GM23338 (cell line): ENCODE data around the gene TEX35. TPM values are rescaled to one million over a fixed set of nuclear protein-coding genes. Genes with fewer than 3 reads are reported as not detected.

ENCODE experiments used
- ATAC-seq: fragments of 200-7000 bp; cut with Tn5 transposase; 3 replicates; pipeline ENCODE4 v1.9.1; 2020
- DNase-seq: peaks from one replicate; pipeline ENCODE4 v3.0.0-alpha.2; 2015; ENCODE audit warnings: low spot score
- H2AFZ ChIP-seq: fragments of 200-600 bp; sonication (generic); 2 replicates; pipeline ENCODE4 v1.8.0; 2016; ENCODE audit warnings: antibody characterized with exemption, mild to moderate bottlenecking, moderate library complexity
- H3F3A ChIP-seq: fragments of 200-600 bp; sonication (generic); replicated peaks from 2 replicates; pipeline ENCODE4 v1.8.0; 2017; ENCODE audit warnings: antibody characterized with exemption, mixed run types, low read depth
- H3K27ac ChIP-seq: fragments of 200-600 bp; sonication (generic); 2 replicates; pipeline ENCODE4 v1.6.1; 2016; ENCODE audit warnings: low read depth
- H3K27me3 ChIP-seq: fragments of 200-600 bp; sonication (generic); 2 replicates; pipeline ENCODE4 v1.8.0; 2016; ENCODE audit warnings: mild to moderate bottlenecking, mixed run types, moderate library complexity; ENCODE audit not compliant: insufficient read depth
- H3K36me3 ChIP-seq: fragments of 200-600 bp; sonication (generic); 2 replicates; pipeline ENCODE4 v1.8.0; 2016; ENCODE audit warnings: mild to moderate bottlenecking; ENCODE audit not compliant: insufficient read depth
- H3K4me1 ChIP-seq: fragments of 200-600 bp; sonication (generic); 2 replicates; pipeline ENCODE4 v1.8.0; 2016; ENCODE audit warnings: mild to moderate bottlenecking, moderate library complexity; ENCODE audit not compliant: insufficient read depth
- H3K4me2 ChIP-seq: fragments of 200-600 bp; sonication (generic); 2 replicates; pipeline ENCODE4 v1.7.1; 2017; ENCODE audit warnings: mixed run types
- H3K4me3 ChIP-seq: fragments of 200-600 bp; sonication (generic); 2 replicates; pipeline ENCODE4 v1.6.1; 2016; ENCODE audit warnings: mixed run types
- H3K79me2 ChIP-seq: fragments of 200-600 bp; sonication (generic); replicated peaks from 2 replicates; pipeline ENCODE4 v1.8.0; 2017; ENCODE audit warnings: mild to moderate bottlenecking; ENCODE audit not compliant: insufficient read depth
- H3K9me2 ChIP-seq: fragments of 200-600 bp; sonication (generic); 2 replicates; pipeline ENCODE4 v1.8.0; 2017; ENCODE audit not compliant: insufficient read depth
- H4K20me1 ChIP-seq: fragments of 200-600 bp; sonication (generic); replicated peaks from 2 replicates; pipeline ENCODE4 v1.8.0; 2017; ENCODE audit warnings: mild to moderate bottlenecking; ENCODE audit not compliant: insufficient read depth
- H3K27ac Mint-ChIP-seq: 2 replicates; pipeline ENCODE4 v1.8.0; 2020; ENCODE audit warnings: inconsistent platforms, mild to moderate bottlenecking, moderate library complexity, mixed read lengths
- H3K27me3 Mint-ChIP-seq: 3 replicates; pipeline ENCODE4 v1.8.0; 2022; ENCODE audit warnings: low read depth, mild to moderate bottlenecking, moderate library complexity, mixed read lengths, inconsistent platforms; ENCODE audit not compliant: insufficient read depth, poor library complexity
- H3K36me3 Mint-ChIP-seq: 3 replicates; pipeline ENCODE4 v1.8.0; 2021; ENCODE audit warnings: low read depth, mild to moderate bottlenecking, inconsistent platforms, moderate library complexity, mixed read lengths
- H3K4me1 Mint-ChIP-seq: 3 replicates; pipeline ENCODE4 v1.8.0; 2020; ENCODE audit warnings: mild to moderate bottlenecking, inconsistent platforms, mixed read lengths
- H3K4me3 Mint-ChIP-seq: 3 replicates; pipeline ENCODE4 v1.8.0; 2021; ENCODE audit warnings: moderate library complexity, mild to moderate bottlenecking, inconsistent platforms, mixed read lengths
- H3K9me3 Mint-ChIP-seq: 3 replicates; pipeline ENCODE4 v1.8.0; 2020; ENCODE audit warnings: moderate library complexity, mild to moderate bottlenecking, inconsistent platforms, mixed read lengths
- CREB1 ChIP-seq: fragments of 250-450 bp; sonication (Bioruptor Pico); IDR thresholded peaks from 2 replicates; pipeline ENCODE4 v1.5.0; 2020; ENCODE audit warnings: low read depth, mild to moderate bottlenecking, moderate library complexity
- EZH2phosphoT487 ChIP-seq: fragments of 200-600 bp; sonication (generic); IDR thresholded peaks from one replicate; pipeline ENCODE4 v1.8.1; 2018; ENCODE audit warnings: antibody characterized with exemption; ENCODE audit not compliant: unreplicated experiment
- JUNB ChIP-seq: IDR thresholded peaks from one replicate; pipeline ENCODE4 v1.6.1; 2016; ENCODE audit warnings: antibody characterized with exemption; ENCODE audit not compliant: unreplicated experiment
- NANOG ChIP-seq: IDR thresholded peaks from 2 replicates; pipeline ENCODE4 v1.6.1; 2016; ENCODE audit warnings: antibody characterized with exemption, borderline replicate concordance
- STAT1 ChIP-seq: IDR thresholded peaks from one replicate; pipeline ENCODE4 v1.6.1; 2016; ENCODE audit warnings: antibody characterized with exemption; ENCODE audit not compliant: unreplicated experiment
- ZNF114 ChIP-seq: fragments of 250-450 bp; sonication (Bioruptor Pico); IDR thresholded peaks from 2 replicates; pipeline ENCODE4 v1.5.0; 2020; ENCODE audit warnings: mild to moderate bottlenecking, moderate library complexity
- ZNF331 ChIP-seq: fragments of 250-450 bp; sonication (Bioruptor Pico); IDR thresholded peaks from 2 replicates; pipeline ENCODE4 v1.5.0; 2020; ENCODE audit warnings: low read depth, mild to moderate bottlenecking, moderate library complexity
- polyA plus RNA-seq: library from polyadenylated mRNA; unstranded; fragments of >200 nt; fragmentation: Nextera tagmentation; extraction: Ambion mirVana; gene quantifications from 2 replicates; pipeline ENCODE4 v1.2.1, GENCODE V29; 2016
- total RNA-seq: library from RNA; depleted of rRNA; stranded (reverse); fragments of >200 nt; shearing (Covaris generic); gene quantifications from 2 replicates; pipeline ENCODE4 v1.2.3, GENCODE V29; 2014
- TF ChIP-seq, protein P1 (sequence below), 2 experiments: fragments of 200-600 bp in 1 of 2; sonication (generic) in 1 of 2; conservative IDR thresholded peaks; 2 replicates each; pipeline versions ENCODE4 v1.5.1 to v1.6.1; 2016 to 2017; ENCODE audit warnings: antibody characterized with exemption in 2 of 2, low read depth in 2 of 2, mild to moderate bottlenecking in 2 of 2, moderate library complexity in 1 of 2
- TF ChIP-seq, protein P2 (sequence below): IDR thresholded peaks from one replicate; pipeline ENCODE4 v1.6.1; 2018; ENCODE audit warnings: antibody characterized with exemption; ENCODE audit not compliant: unreplicated experiment
- TF ChIP-seq, protein P3 (sequence below): IDR thresholded peaks from 2 replicates; pipeline ENCODE4 v1.6.1; 2016; ENCODE audit warnings: antibody characterized with exemption
- TF ChIP-seq, protein P4 (sequence below): fragments of 250-450 bp; sonication (Bioruptor Pico); IDR thresholded peaks from 2 replicates; pipeline ENCODE4 v1.5.0; 2020; ENCODE audit warnings: mild to moderate bottlenecking, moderate library complexity

Gene TEX35
- total and polyA plus RNA-seq, 2 experiments from 2014 or later = not detected

DNA sequence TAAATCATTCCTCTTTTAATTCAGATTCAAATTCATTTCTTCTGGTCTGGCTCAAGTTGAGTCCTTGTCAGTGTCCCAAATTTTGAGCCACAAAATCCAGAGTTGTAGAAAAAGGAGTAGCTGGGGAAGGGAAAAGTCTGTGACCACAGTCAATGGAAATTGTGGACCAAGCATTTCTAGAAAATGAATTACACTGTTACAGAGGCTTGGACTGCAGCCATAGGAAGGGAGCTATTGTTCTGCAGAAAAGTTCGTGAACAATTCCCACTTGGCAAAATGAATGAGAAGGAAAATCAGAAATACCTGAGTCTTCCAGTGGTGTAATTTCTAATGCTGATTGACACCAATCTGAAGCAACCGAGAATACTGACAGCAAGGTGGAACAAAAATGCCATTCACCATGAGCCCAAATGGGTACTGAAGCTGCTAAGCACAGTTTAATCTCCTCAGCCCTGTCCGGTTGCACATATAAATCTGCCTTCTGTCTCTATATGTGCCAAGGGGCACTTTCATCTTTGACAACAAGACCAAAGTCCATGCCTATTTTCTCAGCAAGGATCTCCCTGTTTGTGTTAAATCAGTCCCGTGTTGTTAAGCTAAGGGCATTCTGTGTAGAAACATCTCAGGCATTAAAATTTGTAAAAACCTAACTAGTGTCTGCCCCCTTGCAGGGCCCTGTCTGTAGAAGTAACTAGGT is 51.3 kb downstream of the TEX35 start:
- H3K79me2 ChIP-seq = no peaks in the 10 kb centered on the region
- no peaks in the 10 kb centered on the region for H3K4me1 ChIP-seq
- Mint-ChIP-seq H3K9me3 (peaks cover 2% of the 10 kb centered on the region; the same call in 2 of the 3 replicates), H3K4me1 (peaks cover 8% of the 10 kb centered on the region; the same call in 2 of the 3 replicates), H3K27me3 (peaks cover 3% of the 10 kb centered on the region), H3K4me3 (no peak overlapping the region), H3K36me3 (peaks cover 11% of the 10 kb centered on the region; the same call in 2 of the 3 replicates), H3K27ac (no peak overlapping the region)
- DNase-seq = no peak
- H3K27ac ChIP-seq = no peak overlapping the region
- H3K4me3 ChIP-seq = no peak overlapping the region
- no peak overlapping the region for H3K4me2 ChIP-seq
- H4K20me1 ChIP-seq = no peaks in the 10 kb centered on the region
- no peaks in the 10 kb centered on the region for H3K9me2 ChIP-seq
- ATAC-seq = no peak
- H3F3A ChIP-seq = no peaks in the 10 kb centered on the region
- no peaks in the 10 kb centered on the region for H3K27me3 ChIP-seq
- TF ChIP-seq NANOG (no peak), ZNF114 (CRISPR knock-in tag) (no peak), EZH2phosphoT487 (no peak), CREB1 (CRISPR knock-in tag) (no peak), STAT1 (no peak), JUNB (no peak), ZNF331 (no peak)
- TF ChIP-seq, protein P1, sequence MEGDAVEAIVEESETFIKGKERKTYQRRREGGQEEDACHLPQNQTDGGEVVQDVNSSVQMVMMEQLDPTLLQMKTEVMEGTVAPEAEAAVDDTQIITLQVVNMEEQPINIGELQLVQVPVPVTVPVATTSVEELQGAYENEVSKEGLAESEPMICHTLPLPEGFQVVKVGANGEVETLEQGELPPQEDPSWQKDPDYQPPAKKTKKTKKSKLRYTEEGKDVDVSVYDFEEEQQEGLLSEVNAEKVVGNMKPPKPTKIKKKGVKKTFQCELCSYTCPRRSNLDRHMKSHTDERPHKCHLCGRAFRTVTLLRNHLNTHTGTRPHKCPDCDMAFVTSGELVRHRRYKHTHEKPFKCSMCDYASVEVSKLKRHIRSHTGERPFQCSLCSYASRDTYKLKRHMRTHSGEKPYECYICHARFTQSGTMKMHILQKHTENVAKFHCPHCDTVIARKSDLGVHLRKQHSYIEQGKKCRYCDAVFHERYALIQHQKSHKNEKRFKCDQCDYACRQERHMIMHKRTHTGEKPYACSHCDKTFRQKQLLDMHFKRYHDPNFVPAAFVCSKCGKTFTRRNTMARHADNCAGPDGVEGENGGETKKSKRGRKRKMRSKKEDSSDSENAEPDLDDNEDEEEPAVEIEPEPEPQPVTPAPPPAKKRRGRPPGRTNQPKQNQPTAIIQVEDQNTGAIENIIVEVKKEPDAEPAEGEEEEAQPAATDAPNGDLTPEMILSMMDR (conservative IDR thresholded peaks at IDR 0.05; ENCODE audit: low read depth in 2 of 2) = no peak
- TF ChIP-seq, protein P2, sequence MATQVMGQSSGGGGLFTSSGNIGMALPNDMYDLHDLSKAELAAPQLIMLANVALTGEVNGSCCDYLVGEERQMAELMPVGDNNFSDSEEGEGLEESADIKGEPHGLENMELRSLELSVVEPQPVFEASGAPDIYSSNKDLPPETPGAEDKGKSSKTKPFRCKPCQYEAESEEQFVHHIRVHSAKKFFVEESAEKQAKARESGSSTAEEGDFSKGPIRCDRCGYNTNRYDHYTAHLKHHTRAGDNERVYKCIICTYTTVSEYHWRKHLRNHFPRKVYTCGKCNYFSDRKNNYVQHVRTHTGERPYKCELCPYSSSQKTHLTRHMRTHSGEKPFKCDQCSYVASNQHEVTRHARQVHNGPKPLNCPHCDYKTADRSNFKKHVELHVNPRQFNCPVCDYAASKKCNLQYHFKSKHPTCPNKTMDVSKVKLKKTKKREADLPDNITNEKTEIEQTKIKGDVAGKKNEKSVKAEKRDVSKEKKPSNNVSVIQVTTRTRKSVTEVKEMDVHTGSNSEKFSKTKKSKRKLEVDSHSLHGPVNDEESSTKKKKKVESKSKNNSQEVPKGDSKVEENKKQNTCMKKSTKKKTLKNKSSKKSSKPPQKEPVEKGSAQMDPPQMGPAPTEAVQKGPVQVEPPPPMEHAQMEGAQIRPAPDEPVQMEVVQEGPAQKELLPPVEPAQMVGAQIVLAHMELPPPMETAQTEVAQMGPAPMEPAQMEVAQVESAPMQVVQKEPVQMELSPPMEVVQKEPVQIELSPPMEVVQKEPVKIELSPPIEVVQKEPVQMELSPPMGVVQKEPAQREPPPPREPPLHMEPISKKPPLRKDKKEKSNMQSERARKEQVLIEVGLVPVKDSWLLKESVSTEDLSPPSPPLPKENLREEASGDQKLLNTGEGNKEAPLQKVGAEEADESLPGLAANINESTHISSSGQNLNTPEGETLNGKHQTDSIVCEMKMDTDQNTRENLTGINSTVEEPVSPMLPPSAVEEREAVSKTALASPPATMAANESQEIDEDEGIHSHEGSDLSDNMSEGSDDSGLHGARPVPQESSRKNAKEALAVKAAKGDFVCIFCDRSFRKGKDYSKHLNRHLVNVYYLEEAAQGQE = no peak
- TF ChIP-seq, protein P3, sequence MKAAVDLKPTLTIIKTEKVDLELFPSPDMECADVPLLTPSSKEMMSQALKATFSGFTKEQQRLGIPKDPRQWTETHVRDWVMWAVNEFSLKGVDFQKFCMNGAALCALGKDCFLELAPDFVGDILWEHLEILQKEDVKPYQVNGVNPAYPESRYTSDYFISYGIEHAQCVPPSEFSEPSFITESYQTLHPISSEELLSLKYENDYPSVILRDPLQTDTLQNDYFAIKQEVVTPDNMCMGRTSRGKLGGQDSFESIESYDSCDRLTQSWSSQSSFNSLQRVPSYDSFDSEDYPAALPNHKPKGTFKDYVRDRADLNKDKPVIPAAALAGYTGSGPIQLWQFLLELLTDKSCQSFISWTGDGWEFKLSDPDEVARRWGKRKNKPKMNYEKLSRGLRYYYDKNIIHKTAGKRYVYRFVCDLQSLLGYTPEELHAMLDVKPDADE = no peak
- TF ChIP-seq, protein P4, sequence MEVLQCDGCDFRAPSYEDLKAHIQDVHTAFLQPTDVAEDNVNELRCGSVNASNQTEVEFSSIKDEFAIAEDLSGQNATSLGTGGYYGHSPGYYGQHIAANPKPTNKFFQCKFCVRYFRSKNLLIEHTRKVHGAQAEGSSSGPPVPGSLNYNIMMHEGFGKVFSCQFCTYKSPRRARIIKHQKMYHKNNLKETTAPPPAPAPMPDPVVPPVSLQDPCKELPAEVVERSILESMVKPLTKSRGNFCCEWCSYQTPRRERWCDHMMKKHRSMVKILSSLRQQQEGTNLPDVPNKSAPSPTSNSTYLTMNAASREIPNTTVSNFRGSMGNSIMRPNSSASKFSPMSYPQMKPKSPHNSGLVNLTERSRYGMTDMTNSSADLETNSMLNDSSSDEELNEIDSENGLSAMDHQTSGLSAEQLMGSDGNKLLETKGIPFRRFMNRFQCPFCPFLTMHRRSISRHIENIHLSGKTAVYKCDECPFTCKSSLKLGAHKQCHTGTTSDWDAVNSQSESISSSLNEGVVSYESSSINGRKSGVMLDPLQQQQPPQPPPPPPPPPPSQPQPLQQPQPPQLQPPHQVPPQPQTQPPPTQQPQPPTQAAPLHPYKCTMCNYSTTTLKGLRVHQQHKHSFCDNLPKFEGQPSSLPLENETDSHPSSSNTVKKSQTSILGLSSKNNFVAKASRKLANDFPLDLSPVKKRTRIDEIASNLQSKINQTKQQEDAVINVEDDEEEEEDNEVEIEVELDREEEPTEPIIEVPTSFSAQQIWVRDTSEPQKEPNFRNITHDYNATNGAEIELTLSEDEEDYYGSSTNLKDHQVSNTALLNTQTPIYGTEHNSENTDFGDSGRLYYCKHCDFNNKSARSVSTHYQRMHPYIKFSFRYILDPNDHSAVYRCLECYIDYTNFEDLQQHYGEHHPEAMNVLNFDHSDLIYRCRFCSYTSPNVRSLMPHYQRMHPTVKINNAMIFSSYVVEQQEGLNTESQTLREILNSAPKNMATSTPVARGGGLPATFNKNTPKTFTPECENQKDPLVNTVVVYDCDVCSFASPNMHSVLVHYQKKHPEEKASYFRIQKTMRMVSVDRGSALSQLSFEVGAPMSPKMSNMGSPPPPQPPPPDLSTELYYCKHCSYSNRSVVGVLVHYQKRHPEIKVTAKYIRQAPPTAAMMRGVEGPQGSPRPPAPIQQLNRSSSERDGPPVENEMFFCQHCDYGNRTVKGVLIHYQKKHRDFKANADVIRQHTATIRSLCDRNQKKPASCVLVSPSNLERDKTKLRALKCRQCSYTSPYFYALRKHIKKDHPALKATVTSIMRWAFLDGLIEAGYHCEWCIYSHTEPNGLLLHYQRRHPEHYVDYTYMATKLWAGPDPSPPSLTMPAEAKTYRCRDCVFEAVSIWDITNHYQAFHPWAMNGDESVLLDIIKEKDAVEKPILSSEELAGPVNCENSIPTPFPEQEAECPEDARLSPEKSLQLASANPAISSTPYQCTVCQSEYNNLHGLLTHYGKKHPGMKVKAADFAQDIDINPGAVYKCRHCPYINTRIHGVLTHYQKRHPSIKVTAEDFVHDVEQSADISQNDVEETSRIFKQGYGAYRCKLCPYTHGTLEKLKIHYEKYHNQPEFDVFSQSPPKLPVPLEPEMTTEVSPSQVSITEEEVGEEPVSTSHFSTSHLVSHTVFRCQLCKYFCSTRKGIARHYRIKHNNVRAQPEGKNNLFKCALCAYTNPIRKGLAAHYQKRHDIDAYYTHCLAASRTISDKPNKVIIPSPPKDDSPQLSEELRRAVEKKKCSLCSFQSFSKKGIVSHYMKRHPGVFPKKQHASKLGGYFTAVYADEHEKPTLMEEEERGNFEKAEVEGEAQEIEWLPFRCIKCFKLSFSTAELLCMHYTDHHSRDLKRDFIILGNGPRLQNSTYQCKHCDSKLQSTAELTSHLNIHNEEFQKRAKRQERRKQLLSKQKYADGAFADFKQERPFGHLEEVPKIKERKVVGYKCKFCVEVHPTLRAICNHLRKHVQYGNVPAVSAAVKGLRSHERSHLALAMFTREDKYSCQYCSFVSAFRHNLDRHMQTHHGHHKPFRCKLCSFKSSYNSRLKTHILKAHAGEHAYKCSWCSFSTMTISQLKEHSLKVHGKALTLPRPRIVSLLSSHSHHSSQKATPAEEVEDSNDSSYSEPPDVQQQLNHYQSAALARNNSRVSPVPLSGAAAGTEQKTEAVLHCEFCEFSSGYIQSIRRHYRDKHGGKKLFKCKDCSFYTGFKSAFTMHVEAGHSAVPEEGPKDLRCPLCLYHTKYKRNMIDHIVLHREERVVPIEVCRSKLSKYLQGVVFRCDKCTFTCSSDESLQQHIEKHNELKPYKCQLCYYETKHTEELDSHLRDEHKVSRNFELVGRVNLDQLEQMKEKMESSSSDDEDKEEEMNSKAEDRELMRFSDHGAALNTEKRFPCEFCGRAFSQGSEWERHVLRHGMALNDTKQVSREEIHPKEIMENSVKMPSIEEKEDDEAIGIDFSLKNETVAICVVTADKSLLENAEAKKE (CRISPR knock-in tag) = no peak
- H3K36me3 ChIP-seq = no peaks in the 10 kb centered on the region
- H2AFZ ChIP-seq = no peak overlapping the region
